ENCODE data around the gene PCDHGC4. TPM values are rescaled to one million over a fixed set of nuclear protein-coding genes. Genes with fewer than 3 reads are reported as not detected.

PCDHGC4 gene
- total RNA-seq, 1 donor from 2014 or later = 1.5 TPM

DNA sequence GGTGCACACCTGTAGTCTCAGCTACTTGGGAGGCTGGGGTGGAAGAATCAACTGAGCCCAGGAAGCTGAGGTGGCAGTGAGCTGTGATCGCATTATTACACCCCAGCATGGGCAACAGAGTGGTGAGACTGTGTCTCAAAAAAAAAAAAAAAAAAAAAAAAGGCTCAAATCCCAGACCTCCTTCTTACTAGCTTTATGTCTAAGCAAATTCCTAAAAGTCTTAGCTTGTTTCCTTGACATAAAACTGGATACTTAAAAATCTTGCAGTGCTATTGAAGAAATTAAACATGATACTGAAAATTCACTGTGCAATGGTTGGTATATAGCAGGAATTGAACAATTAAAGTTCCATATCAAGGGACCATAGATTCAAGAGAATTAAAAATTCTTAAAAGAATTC, 49.1 kb downstream of the PCDHGC4 start:
- H3K36me3 ChIP-seq = peaks cover 50% of the 10 kb centered on the region
- ATAC-seq = no peak

DNA sequence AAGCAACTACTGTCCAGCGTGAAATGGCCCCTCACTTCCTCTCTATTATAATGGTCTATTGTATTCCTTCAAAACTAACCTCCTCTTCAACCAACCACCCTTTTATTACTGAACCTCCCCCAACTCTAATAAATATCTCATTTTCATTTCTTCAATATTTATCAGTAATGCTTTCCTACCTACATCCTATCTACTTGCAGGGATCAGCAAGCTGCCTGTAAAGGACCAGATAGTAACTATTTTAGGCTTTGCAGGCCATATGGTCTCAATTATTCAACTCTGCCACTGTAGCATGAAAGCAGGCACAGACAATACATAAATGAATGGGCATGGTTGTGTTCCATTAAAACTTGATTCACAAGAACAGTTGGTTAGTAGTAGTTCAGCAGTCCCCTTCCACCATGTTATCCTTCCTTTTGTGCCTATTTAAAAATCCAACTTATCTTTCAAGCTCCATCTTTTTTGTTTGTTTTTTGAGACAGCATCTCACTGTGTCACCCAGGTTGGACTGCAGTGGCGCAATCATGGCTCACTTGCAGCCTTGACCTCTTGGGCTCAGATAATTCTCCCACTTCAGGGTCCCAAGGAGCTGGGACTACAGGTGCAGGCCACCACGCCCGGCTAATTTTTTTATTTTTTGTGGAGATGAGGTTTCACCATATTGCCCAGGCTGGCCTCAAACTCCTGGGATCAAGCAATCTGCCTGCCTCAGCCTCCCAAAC, 49.8 kb downstream of the PCDHGC4 start:
- Histone ChIP-seq H3K36me3 (peaks cover 43% of the 10 kb centered on the region), H3K9me3 (no peaks in the 10 kb centered on the region), H3K27me3 (ENCODE audit: low read depth) (no peaks in the 10 kb centered on the region), H3K4me3 (no peak overlapping the region), H3K4me1 (peaks cover 3% of the 10 kb centered on the region), H3K27ac (no peak overlapping the region)
- no peak for ATAC-seq
- no peak for TF ChIP-seq CTCF (IDR thresholded peaks at IDR 0.05)
- DNase-seq = no peak
- intact Hi-C loops (cut with DNase I) = no loop called here

More for the DNA sequence above, 49.1 kb downstream of the PCDHGC4 start:
- TF ChIP-seq CTCF (IDR thresholded peaks at IDR 0.05) = no peak
- intact Hi-C loops (cut with DNase I) = no loop called here
- no peak for DNase-seq
- Histone ChIP-seq H3K4me3 (no peak overlapping the region), H3K9me3 (no peaks in the 10 kb centered on the region), H3K4me1 (peaks cover 10% of the 10 kb centered on the region), H3K27ac (no peak overlapping the region), H3K27me3 (ENCODE audit: low read depth) (no peaks in the 10 kb centered on the region)

Other genes with a start within 250 kb of the PCDHGC4 start
- gene PCDHB15, start 239.6 kb upstream of the PCDHGC4 start, total RNA-seq = 2.8 TPM
- gene SLC25A2, start 181.0 kb upstream of the PCDHGC4 start, total RNA-seq = 0.71 TPM
- gene TAF7, start 164.2 kb upstream of the PCDHGC4 start, total RNA-seq = 65.0 TPM
- 0.53 TPM for gene PCDHGA1, start 154.5 kb upstream of the PCDHGC4 start, total RNA-seq
- 2.7 TPM for gene PCDHGA2, start 146.3 kb upstream of the PCDHGC4 start, total RNA-seq
- 1.8 TPM for gene PCDHGA3, start 141.2 kb upstream of the PCDHGC4 start, total RNA-seq
- gene PCDHGB1, start 134.9 kb upstream of the PCDHGC4 start, total RNA-seq = 1.8 TPM
- 3.1 TPM for gene PCDHGA4, start 130.0 kb upstream of the PCDHGC4 start, total RNA-seq
- 3.7 TPM for gene PCDHGB2, start 125.0 kb upstream of the PCDHGC4 start, total RNA-seq
- gene PCDHGA5, start 120.9 kb upstream of the PCDHGC4 start, total RNA-seq = 2.8 TPM
- 2.2 TPM for gene PCDHGB3, start 114.8 kb upstream of the PCDHGC4 start, total RNA-seq
- gene PCDHGA6, start 111.1 kb upstream of the PCDHGC4 start, total RNA-seq = 3.2 TPM
- gene PCDHGA7, start 102.3 kb upstream of the PCDHGC4 start, total RNA-seq = 1.9 TPM
- gene PCDHGB4, start 97.3 kb upstream of the PCDHGC4 start, total RNA-seq = 5.3 TPM
- 1.5 TPM for gene PCDHGA8, start 92.4 kb upstream of the PCDHGC4 start, total RNA-seq
- 9.1 TPM for gene PCDHGB5, start 87.1 kb upstream of the PCDHGC4 start, total RNA-seq
- 4.8 TPM for gene PCDHGA9, start 82.3 kb upstream of the PCDHGC4 start, total RNA-seq
- gene PCDHGB6, start 77.0 kb upstream of the PCDHGC4 start, total RNA-seq = 7.7 TPM
- 5.4 TPM for gene PCDHGA10, start 72.0 kb upstream of the PCDHGC4 start, total RNA-seq
- gene PCDHGB7, start 67.4 kb upstream of the PCDHGC4 start, total RNA-seq = 15.9 TPM
- 3.2 TPM for gene PCDHGA11, start 64.0 kb upstream of the PCDHGC4 start, total RNA-seq
- 5.9 TPM for gene PCDHGA12, start 54.5 kb upstream of the PCDHGC4 start, total RNA-seq
- gene PCDHGC3, start 9.1 kb upstream of the PCDHGC4 start, total RNA-seq = 82.4 TPM
- 1.8 TPM for gene PCDHGC5, start 4.1 kb downstream of the PCDHGC4 start, total RNA-seq
- 118 TPM for gene DIAPH1, start 134.0 kb downstream of the PCDHGC4 start, total RNA-seq
- gene HDAC3, start 151.8 kb downstream of the PCDHGC4 start, total RNA-seq = 45.8 TPM
- gene RELL2, start 152.0 kb downstream of the PCDHGC4 start, total RNA-seq = 5.5 TPM
- gene FCHSD1, start 166.4 kb downstream of the PCDHGC4 start, total RNA-seq = 20.4 TPM
- 35.2 TPM for gene ARAP3, start 197.2 kb downstream of the PCDHGC4 start, total RNA-seq